GM23338 (cell line): ENCODE data around the gene PLEKHA7. TPM values are rescaled to one million over a fixed set of nuclear protein-coding genes. Genes with fewer than 3 reads are reported as not detected.

Experiments used
- ATAC-seq: fragments of 200-7000 bp; cut with Tn5 transposase; 3 replicates; pipeline ENCODE4 v1.9.1; 2020
- DNase-seq: peaks from one replicate; pipeline ENCODE4 v3.0.0-alpha.2; 2015; ENCODE audit warnings: low spot score
- H2AFZ ChIP-seq: fragments of 200-600 bp; sonication (generic); 2 replicates; pipeline ENCODE4 v1.8.0; 2016; ENCODE audit warnings: antibody characterized with exemption, mild to moderate bottlenecking, moderate library complexity
- H3F3A ChIP-seq: fragments of 200-600 bp; sonication (generic); replicated peaks from 2 replicates; pipeline ENCODE4 v1.8.0; 2017; ENCODE audit warnings: antibody characterized with exemption, mixed run types, low read depth
- H3K27ac ChIP-seq: fragments of 200-600 bp; sonication (generic); 2 replicates; pipeline ENCODE4 v1.6.1; 2016; ENCODE audit warnings: low read depth
- H3K27me3 ChIP-seq: fragments of 200-600 bp; sonication (generic); 2 replicates; pipeline ENCODE4 v1.8.0; 2016; ENCODE audit warnings: mild to moderate bottlenecking, mixed run types, moderate library complexity; ENCODE audit not compliant: insufficient read depth
- H3K36me3 ChIP-seq: fragments of 200-600 bp; sonication (generic); 2 replicates; pipeline ENCODE4 v1.8.0; 2016; ENCODE audit warnings: mild to moderate bottlenecking; ENCODE audit not compliant: insufficient read depth
- H3K4me1 ChIP-seq: fragments of 200-600 bp; sonication (generic); 2 replicates; pipeline ENCODE4 v1.8.0; 2016; ENCODE audit warnings: mild to moderate bottlenecking, moderate library complexity; ENCODE audit not compliant: insufficient read depth
- H3K4me2 ChIP-seq: fragments of 200-600 bp; sonication (generic); 2 replicates; pipeline ENCODE4 v1.7.1; 2017; ENCODE audit warnings: mixed run types
- H3K4me3 ChIP-seq: fragments of 200-600 bp; sonication (generic); 2 replicates; pipeline ENCODE4 v1.6.1; 2016; ENCODE audit warnings: mixed run types
- H3K79me2 ChIP-seq: fragments of 200-600 bp; sonication (generic); replicated peaks from 2 replicates; pipeline ENCODE4 v1.8.0; 2017; ENCODE audit warnings: mild to moderate bottlenecking; ENCODE audit not compliant: insufficient read depth
- H3K9me2 ChIP-seq: fragments of 200-600 bp; sonication (generic); 2 replicates; pipeline ENCODE4 v1.8.0; 2017; ENCODE audit not compliant: insufficient read depth
- H4K20me1 ChIP-seq: fragments of 200-600 bp; sonication (generic); replicated peaks from 2 replicates; pipeline ENCODE4 v1.8.0; 2017; ENCODE audit warnings: mild to moderate bottlenecking; ENCODE audit not compliant: insufficient read depth
- H3K27ac Mint-ChIP-seq: 2 replicates; pipeline ENCODE4 v1.8.0; 2020; ENCODE audit warnings: inconsistent platforms, mild to moderate bottlenecking, moderate library complexity, mixed read lengths
- H3K27me3 Mint-ChIP-seq: 3 replicates; pipeline ENCODE4 v1.8.0; 2022; ENCODE audit warnings: low read depth, mild to moderate bottlenecking, moderate library complexity, mixed read lengths, inconsistent platforms; ENCODE audit not compliant: insufficient read depth, poor library complexity
- H3K36me3 Mint-ChIP-seq: 3 replicates; pipeline ENCODE4 v1.8.0; 2021; ENCODE audit warnings: low read depth, mild to moderate bottlenecking, inconsistent platforms, moderate library complexity, mixed read lengths
- H3K4me1 Mint-ChIP-seq: 3 replicates; pipeline ENCODE4 v1.8.0; 2020; ENCODE audit warnings: mild to moderate bottlenecking, inconsistent platforms, mixed read lengths
- H3K4me3 Mint-ChIP-seq: 3 replicates; pipeline ENCODE4 v1.8.0; 2021; ENCODE audit warnings: moderate library complexity, mild to moderate bottlenecking, inconsistent platforms, mixed read lengths
- H3K9me3 Mint-ChIP-seq: 3 replicates; pipeline ENCODE4 v1.8.0; 2020; ENCODE audit warnings: moderate library complexity, mild to moderate bottlenecking, inconsistent platforms, mixed read lengths
- CREB1 ChIP-seq: fragments of 250-450 bp; sonication (Bioruptor Pico); IDR thresholded peaks from 2 replicates; pipeline ENCODE4 v1.5.0; 2020; ENCODE audit warnings: low read depth, mild to moderate bottlenecking, moderate library complexity
- EZH2 ChIP-seq: fragments of 200-600 bp; sonication (generic); IDR thresholded peaks from one replicate; pipeline ENCODE4 v1.8.0; 2017; ENCODE audit warnings: antibody characterized with exemption, mild to moderate bottlenecking, low read depth; ENCODE audit not compliant: unreplicated experiment
- EZH2phosphoT487 ChIP-seq: fragments of 200-600 bp; sonication (generic); IDR thresholded peaks from one replicate; pipeline ENCODE4 v1.8.1; 2018; ENCODE audit warnings: antibody characterized with exemption; ENCODE audit not compliant: unreplicated experiment
- JUNB ChIP-seq: IDR thresholded peaks from one replicate; pipeline ENCODE4 v1.6.1; 2016; ENCODE audit warnings: antibody characterized with exemption; ENCODE audit not compliant: unreplicated experiment
- NANOG ChIP-seq: IDR thresholded peaks from 2 replicates; pipeline ENCODE4 v1.6.1; 2016; ENCODE audit warnings: antibody characterized with exemption, borderline replicate concordance
- POLR2AphosphoS5 ChIP-seq: IDR thresholded peaks from 2 replicates; pipeline ENCODE4 v1.6.1; 2016; ENCODE audit warnings: antibody characterized with exemption, low read depth
- STAT1 ChIP-seq: IDR thresholded peaks from one replicate; pipeline ENCODE4 v1.6.1; 2016; ENCODE audit warnings: antibody characterized with exemption; ENCODE audit not compliant: unreplicated experiment
- ZNF114 ChIP-seq: fragments of 250-450 bp; sonication (Bioruptor Pico); IDR thresholded peaks from 2 replicates; pipeline ENCODE4 v1.5.0; 2020; ENCODE audit warnings: mild to moderate bottlenecking, moderate library complexity
- ZNF331 ChIP-seq: fragments of 250-450 bp; sonication (Bioruptor Pico); IDR thresholded peaks from 2 replicates; pipeline ENCODE4 v1.5.0; 2020; ENCODE audit warnings: low read depth, mild to moderate bottlenecking, moderate library complexity
- polyA plus RNA-seq: library from polyadenylated mRNA; unstranded; fragments of >200 nt; fragmentation: Nextera tagmentation; extraction: Ambion mirVana; gene quantifications from 2 replicates; pipeline ENCODE4 v1.2.1, GENCODE V29; 2016
- total RNA-seq: library from RNA; depleted of rRNA; stranded (reverse); fragments of >200 nt; shearing (Covaris generic); gene quantifications from 2 replicates; pipeline ENCODE4 v1.2.3, GENCODE V29; 2014
- TF ChIP-seq, protein P1 (sequence below), 2 experiments: fragments of 200-600 bp in 1 of 2; sonication (generic) in 1 of 2; conservative IDR thresholded peaks; 2 replicates each; pipeline versions ENCODE4 v1.5.1 to v1.6.1; 2016 to 2017; ENCODE audit warnings: antibody characterized with exemption in 2 of 2, low read depth in 2 of 2, mild to moderate bottlenecking in 2 of 2, moderate library complexity in 1 of 2
- TF ChIP-seq, protein P2 (sequence below): IDR thresholded peaks from one replicate; pipeline ENCODE4 v1.6.1; 2018; ENCODE audit warnings: antibody characterized with exemption; ENCODE audit not compliant: unreplicated experiment
- TF ChIP-seq, protein P3 (sequence below): IDR thresholded peaks from 2 replicates; pipeline ENCODE4 v1.6.1; 2016; ENCODE audit warnings: antibody characterized with exemption
- TF ChIP-seq, protein P4 (sequence below): fragments of 250-450 bp; sonication (Bioruptor Pico); IDR thresholded peaks from 2 replicates; pipeline ENCODE4 v1.5.0; 2020; ENCODE audit warnings: mild to moderate bottlenecking, moderate library complexity

PLEKHA7 gene
- total and polyA plus RNA-seq, 2 experiments from 2014 or later, result 9.7 to 15.8 TPM

DNA sequence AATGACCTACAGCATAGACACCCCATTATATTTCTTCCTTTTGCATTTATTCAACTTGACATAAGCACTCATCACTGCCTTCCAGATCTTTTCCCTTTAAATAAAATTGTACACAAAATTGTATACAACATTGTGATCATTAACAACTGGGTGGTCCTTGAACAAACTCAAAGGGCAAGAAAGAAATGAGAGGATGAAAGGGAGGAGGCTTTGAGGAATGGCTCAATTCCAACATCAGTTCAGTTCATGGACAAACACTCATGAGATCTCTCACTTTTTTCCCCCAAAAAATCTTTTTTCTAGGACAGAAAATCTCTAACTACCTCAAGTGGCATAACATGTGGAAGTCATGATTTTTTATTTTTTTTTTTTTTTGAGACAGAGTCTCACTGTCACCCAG, 113.7 kb downstream of the PLEKHA7 start:
- Mint-ChIP-seq H3K9me3 (no peaks in the 10 kb centered on the region; the same call in 2 of the 3 replicates), H3K4me3 (no peak overlapping the region), H3K36me3 (no peaks in the 10 kb centered on the region), H3K27me3 (peaks cover 5% of the 10 kb centered on the region), H3K27ac (no peak overlapping the region), H3K4me1 (peaks cover 50% of the 10 kb centered on the region)
- Histone ChIP-seq H3K27me3 (no peaks in the 10 kb centered on the region), H3K4me3 (no peak overlapping the region), H3K4me1 (peaks cover 44% of the 10 kb centered on the region), H3K9me2 (no peaks in the 10 kb centered on the region; the same call in 1 of the 2 replicates), H3F3A (no peaks in the 10 kb centered on the region), H3K79me2 (no peaks in the 10 kb centered on the region), H4K20me1 (no peaks in the 10 kb centered on the region), H3K4me2 (no peak overlapping the region), H2AFZ (no peak overlapping the region), H3K36me3 (no peaks in the 10 kb centered on the region), H3K27ac (no peak overlapping the region)
- ATAC-seq (no peak), DNase-seq (no peak)
- no peak for TF ChIP-seq EZH2
- no peak for TF ChIP-seq CREB1
- no peak for TF ChIP-seq ZNF331 (CRISPR knock-in tag)
- no peak for TF ChIP-seq JUNB
- no peak for TF ChIP-seq NANOG
- no peak for TF ChIP-seq POLR2AphosphoS5
- TF ChIP-seq, protein P1, sequence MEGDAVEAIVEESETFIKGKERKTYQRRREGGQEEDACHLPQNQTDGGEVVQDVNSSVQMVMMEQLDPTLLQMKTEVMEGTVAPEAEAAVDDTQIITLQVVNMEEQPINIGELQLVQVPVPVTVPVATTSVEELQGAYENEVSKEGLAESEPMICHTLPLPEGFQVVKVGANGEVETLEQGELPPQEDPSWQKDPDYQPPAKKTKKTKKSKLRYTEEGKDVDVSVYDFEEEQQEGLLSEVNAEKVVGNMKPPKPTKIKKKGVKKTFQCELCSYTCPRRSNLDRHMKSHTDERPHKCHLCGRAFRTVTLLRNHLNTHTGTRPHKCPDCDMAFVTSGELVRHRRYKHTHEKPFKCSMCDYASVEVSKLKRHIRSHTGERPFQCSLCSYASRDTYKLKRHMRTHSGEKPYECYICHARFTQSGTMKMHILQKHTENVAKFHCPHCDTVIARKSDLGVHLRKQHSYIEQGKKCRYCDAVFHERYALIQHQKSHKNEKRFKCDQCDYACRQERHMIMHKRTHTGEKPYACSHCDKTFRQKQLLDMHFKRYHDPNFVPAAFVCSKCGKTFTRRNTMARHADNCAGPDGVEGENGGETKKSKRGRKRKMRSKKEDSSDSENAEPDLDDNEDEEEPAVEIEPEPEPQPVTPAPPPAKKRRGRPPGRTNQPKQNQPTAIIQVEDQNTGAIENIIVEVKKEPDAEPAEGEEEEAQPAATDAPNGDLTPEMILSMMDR (conservative IDR thresholded peaks at IDR 0.05; ENCODE audit: low read depth in 2 of 2), result no peak
- TF ChIP-seq EZH2phosphoT487, result no peak
- TF ChIP-seq, protein P2, sequence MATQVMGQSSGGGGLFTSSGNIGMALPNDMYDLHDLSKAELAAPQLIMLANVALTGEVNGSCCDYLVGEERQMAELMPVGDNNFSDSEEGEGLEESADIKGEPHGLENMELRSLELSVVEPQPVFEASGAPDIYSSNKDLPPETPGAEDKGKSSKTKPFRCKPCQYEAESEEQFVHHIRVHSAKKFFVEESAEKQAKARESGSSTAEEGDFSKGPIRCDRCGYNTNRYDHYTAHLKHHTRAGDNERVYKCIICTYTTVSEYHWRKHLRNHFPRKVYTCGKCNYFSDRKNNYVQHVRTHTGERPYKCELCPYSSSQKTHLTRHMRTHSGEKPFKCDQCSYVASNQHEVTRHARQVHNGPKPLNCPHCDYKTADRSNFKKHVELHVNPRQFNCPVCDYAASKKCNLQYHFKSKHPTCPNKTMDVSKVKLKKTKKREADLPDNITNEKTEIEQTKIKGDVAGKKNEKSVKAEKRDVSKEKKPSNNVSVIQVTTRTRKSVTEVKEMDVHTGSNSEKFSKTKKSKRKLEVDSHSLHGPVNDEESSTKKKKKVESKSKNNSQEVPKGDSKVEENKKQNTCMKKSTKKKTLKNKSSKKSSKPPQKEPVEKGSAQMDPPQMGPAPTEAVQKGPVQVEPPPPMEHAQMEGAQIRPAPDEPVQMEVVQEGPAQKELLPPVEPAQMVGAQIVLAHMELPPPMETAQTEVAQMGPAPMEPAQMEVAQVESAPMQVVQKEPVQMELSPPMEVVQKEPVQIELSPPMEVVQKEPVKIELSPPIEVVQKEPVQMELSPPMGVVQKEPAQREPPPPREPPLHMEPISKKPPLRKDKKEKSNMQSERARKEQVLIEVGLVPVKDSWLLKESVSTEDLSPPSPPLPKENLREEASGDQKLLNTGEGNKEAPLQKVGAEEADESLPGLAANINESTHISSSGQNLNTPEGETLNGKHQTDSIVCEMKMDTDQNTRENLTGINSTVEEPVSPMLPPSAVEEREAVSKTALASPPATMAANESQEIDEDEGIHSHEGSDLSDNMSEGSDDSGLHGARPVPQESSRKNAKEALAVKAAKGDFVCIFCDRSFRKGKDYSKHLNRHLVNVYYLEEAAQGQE, result no peak
- TF ChIP-seq ZNF114 (CRISPR knock-in tag), result no peak
- TF ChIP-seq, protein P3, sequence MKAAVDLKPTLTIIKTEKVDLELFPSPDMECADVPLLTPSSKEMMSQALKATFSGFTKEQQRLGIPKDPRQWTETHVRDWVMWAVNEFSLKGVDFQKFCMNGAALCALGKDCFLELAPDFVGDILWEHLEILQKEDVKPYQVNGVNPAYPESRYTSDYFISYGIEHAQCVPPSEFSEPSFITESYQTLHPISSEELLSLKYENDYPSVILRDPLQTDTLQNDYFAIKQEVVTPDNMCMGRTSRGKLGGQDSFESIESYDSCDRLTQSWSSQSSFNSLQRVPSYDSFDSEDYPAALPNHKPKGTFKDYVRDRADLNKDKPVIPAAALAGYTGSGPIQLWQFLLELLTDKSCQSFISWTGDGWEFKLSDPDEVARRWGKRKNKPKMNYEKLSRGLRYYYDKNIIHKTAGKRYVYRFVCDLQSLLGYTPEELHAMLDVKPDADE, result no peak
- TF ChIP-seq, protein P4, sequence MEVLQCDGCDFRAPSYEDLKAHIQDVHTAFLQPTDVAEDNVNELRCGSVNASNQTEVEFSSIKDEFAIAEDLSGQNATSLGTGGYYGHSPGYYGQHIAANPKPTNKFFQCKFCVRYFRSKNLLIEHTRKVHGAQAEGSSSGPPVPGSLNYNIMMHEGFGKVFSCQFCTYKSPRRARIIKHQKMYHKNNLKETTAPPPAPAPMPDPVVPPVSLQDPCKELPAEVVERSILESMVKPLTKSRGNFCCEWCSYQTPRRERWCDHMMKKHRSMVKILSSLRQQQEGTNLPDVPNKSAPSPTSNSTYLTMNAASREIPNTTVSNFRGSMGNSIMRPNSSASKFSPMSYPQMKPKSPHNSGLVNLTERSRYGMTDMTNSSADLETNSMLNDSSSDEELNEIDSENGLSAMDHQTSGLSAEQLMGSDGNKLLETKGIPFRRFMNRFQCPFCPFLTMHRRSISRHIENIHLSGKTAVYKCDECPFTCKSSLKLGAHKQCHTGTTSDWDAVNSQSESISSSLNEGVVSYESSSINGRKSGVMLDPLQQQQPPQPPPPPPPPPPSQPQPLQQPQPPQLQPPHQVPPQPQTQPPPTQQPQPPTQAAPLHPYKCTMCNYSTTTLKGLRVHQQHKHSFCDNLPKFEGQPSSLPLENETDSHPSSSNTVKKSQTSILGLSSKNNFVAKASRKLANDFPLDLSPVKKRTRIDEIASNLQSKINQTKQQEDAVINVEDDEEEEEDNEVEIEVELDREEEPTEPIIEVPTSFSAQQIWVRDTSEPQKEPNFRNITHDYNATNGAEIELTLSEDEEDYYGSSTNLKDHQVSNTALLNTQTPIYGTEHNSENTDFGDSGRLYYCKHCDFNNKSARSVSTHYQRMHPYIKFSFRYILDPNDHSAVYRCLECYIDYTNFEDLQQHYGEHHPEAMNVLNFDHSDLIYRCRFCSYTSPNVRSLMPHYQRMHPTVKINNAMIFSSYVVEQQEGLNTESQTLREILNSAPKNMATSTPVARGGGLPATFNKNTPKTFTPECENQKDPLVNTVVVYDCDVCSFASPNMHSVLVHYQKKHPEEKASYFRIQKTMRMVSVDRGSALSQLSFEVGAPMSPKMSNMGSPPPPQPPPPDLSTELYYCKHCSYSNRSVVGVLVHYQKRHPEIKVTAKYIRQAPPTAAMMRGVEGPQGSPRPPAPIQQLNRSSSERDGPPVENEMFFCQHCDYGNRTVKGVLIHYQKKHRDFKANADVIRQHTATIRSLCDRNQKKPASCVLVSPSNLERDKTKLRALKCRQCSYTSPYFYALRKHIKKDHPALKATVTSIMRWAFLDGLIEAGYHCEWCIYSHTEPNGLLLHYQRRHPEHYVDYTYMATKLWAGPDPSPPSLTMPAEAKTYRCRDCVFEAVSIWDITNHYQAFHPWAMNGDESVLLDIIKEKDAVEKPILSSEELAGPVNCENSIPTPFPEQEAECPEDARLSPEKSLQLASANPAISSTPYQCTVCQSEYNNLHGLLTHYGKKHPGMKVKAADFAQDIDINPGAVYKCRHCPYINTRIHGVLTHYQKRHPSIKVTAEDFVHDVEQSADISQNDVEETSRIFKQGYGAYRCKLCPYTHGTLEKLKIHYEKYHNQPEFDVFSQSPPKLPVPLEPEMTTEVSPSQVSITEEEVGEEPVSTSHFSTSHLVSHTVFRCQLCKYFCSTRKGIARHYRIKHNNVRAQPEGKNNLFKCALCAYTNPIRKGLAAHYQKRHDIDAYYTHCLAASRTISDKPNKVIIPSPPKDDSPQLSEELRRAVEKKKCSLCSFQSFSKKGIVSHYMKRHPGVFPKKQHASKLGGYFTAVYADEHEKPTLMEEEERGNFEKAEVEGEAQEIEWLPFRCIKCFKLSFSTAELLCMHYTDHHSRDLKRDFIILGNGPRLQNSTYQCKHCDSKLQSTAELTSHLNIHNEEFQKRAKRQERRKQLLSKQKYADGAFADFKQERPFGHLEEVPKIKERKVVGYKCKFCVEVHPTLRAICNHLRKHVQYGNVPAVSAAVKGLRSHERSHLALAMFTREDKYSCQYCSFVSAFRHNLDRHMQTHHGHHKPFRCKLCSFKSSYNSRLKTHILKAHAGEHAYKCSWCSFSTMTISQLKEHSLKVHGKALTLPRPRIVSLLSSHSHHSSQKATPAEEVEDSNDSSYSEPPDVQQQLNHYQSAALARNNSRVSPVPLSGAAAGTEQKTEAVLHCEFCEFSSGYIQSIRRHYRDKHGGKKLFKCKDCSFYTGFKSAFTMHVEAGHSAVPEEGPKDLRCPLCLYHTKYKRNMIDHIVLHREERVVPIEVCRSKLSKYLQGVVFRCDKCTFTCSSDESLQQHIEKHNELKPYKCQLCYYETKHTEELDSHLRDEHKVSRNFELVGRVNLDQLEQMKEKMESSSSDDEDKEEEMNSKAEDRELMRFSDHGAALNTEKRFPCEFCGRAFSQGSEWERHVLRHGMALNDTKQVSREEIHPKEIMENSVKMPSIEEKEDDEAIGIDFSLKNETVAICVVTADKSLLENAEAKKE (CRISPR knock-in tag), result no peak
- no peak for TF ChIP-seq STAT1
